HEK293 (cell line): ENCODE results near the gene STK32A.
"Not testable (repeated sequence)": the region's sequence is repeated elsewhere in the genome, so short reads cannot be mapped to it uniquely, and the experiment has no call there.

Experiments
- CTCF ChIP-seq: fragments of 450-650 bp; formaldehyde crosslinking; IDR thresholded peaks from 2 replicates; pipeline ENCODE4 v1.5.1; 2016; ENCODE audit warnings: missing biosample characterization, missing genetic modification characterization
- FEZF1 ChIP-seq: fragments of 450-650 bp; formaldehyde crosslinking; IDR thresholded peaks from 2 replicates; pipeline ENCODE4 v1.5.1; 2016; ENCODE audit warnings: missing biosample characterization, missing genetic modification characterization
- MEIS1 ChIP-seq: sonication (generic); formaldehyde crosslinking; IDR thresholded peaks from 2 replicates; pipeline ENCODE4 v1.8.1; 2022; ENCODE audit warnings: missing genetic modification reagents, mild to moderate bottlenecking, borderline replicate concordance
- TRIM28 ChIP-seq: IDR thresholded peaks from 2 replicates; pipeline ENCODE4 v1.6.1; 2011; ENCODE audit warnings: low read length, control low read depth, borderline replicate concordance
- ZBTB48 ChIP-seq: fragments of 450-650 bp; formaldehyde crosslinking; IDR thresholded peaks from 2 replicates; pipeline ENCODE4 v1.5.1; 2016; ENCODE audit warnings: missing biosample characterization, missing genetic modification characterization
- ZNF350 ChIP-seq: fragments of 450-650 bp; formaldehyde crosslinking; IDR thresholded peaks from 2 replicates; pipeline ENCODE4 v1.5.0; 2017; ENCODE audit warnings: missing biosample characterization, mild to moderate bottlenecking, missing genetic modification characterization
- ZNF366 ChIP-seq: fragments of 450-650 bp; formaldehyde crosslinking; conservative IDR thresholded peaks from 2 replicates; pipeline ENCODE4 v1.5.1; 2016; ENCODE audit warnings: missing biosample characterization, missing genetic modification characterization
- ZNF426 ChIP-seq: fragments of 450-650 bp; formaldehyde crosslinking; IDR thresholded peaks from 2 replicates; pipeline ENCODE4 v1.5.1; 2017; ENCODE audit warnings: missing biosample characterization, missing genetic modification characterization, mild to moderate bottlenecking, inconsistent platforms, moderate library complexity
- ZNF701 ChIP-seq: fragments of 450-650 bp; formaldehyde crosslinking; IDR thresholded peaks from 2 replicates; pipeline ENCODE4 v1.5.1; 2016; ENCODE audit warnings: missing biosample characterization, missing genetic modification characterization
- ZNF776 ChIP-seq: fragments of 450-650 bp; formaldehyde crosslinking; IDR thresholded peaks from 2 replicates; pipeline ENCODE4 v1.5.0; 2017; ENCODE audit warnings: missing biosample characterization, missing genetic modification characterization, borderline replicate concordance
- TF ChIP-seq, protein P1 (sequence below): fragments of 450-650 bp; formaldehyde crosslinking; IDR thresholded peaks from 2 replicates; pipeline ENCODE4 v1.5.1; 2016; ENCODE audit warnings: missing biosample characterization, missing genetic modification characterization

DNA sequence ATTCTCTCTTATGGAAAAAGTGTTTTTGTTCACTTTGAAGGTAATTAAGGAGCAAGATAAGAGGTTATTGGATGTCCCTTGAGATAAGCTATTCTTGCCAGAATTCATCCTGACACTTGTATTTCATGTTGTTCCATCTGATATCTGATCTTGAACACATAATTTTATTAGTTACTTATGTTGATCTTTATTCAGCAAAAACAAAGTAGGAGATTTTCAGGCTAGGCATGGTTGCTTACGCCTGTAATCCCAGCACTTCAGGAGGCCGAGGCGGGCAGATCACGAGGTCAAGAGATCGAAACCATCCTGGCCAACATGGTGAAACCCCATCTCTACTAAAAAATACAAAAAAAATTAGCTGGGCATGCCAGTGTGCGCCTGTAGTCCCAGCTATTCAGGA, 8.4 kb downstream of the STK32A start:
- TF ChIP-seq ZNF366 (tag by site-specific recombination); ZNF776 (tag by site-specific recombination); FEZF1 (tag by site-specific recombination); TRIM28; ZBTB48 (tag by site-specific recombination); ZNF350 (tag by site-specific recombination); CTCF (tag by site-specific recombination); ZNF426 (tag by site-specific recombination); MEIS1 (CRISPR knock-in tag); ZNF701 (tag by site-specific recombination): not testable (repeated sequence)
- TF ChIP-seq, protein P1, sequence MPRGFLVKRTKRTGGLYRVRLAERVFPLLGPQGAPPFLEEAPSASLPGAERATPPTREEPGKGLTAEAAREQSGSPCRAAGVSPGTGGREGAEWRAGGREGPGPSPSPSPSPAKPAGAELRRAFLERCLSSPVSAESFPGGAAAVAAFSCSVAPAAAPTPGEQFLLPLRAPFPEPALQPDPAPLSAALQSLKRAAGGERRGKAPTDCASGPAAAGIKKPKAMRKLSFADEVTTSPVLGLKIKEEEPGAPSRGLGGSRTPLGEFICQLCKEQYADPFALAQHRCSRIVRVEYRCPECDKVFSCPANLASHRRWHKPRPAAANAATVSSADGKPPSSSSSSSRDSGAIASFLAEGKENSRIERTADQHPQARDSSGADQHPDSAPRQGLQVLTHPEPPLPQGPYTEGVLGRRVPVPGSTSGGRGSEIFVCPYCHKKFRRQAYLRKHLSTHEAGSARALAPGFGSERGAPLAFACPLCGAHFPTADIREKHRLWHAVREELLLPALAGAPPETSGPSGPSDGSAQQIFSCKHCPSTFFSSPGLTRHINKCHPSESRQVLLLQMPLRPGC (tag by site-specific recombination) = not testable (repeated sequence)
